Measurements from ENCODE around the gene MAP3K1.

The MAP3K1 gene

DNA sequence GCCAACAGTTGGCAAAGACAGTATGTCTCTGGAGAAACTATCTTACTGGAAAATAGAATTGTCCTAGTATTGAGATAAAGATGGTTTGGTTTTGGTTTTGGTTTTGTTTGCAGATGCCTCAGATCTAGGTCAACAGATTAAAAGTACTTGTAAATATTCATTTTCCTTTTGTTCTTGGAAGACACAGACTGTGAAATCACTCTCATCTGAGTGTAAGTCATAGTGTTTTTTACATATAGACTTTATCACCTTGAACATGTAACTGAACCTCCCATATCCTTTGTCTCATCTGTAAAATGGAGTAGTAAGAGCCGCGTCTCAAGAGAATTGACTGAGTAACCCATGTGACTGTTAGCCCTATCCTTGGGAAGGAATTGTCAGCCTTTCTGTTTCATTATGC is 34.3 kb downstream of the MAP3K1 start:
- no peak for DNase-seq

DNA sequence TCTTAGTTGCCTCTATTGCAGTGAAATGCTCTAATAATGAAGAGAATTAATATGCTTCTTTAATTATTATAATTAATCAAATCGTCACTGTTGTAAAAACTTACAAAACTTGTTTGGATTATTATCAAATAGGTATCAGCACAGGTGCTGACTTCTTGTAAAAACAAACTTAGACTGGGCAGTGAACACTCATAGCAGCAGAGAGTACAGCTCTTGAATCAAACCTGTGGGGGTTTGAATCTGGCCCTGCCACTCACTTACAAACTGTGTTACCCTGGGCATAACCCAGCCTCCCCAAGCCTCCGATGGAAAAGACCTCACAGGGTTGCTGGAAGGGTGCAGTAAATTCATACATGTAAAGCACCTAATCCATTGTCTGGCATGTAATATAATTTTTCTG is 35.1 kb downstream of the MAP3K1 start:
- no peak for DNase-seq

DNA sequence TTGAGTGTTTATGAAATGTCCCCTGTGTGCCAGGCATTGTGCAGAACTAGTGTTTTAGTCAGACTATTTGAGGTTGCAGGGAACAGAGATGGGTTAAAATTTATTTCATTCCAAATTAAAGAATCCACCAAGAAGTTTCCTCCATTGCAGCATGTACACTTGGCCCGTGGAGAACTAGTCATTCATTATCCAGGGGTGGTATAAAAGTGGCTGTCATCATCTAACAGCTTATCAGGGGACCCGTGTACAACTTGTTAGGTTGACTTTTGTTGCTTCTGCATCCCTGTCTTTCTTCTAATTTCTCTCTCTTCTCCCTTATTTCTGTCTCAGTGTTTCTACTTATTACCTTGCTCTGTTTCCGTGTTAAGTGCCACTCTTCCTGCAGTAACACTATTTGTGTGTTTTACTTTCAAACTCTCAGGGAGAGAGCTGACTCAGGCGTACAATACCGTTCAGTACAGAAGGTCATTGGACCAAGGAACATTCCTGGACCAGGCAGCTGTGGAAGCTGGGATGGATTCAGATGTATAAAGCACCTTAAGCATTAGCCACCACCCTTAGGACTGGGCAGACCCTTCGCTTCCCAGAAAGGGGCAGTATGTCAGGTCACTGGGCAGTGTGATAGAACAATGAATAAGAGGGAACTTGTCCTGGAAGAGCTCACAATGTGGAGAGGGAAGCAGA is 36.1 kb downstream of the MAP3K1 start:
- DNase-seq, result no peak

DNA sequence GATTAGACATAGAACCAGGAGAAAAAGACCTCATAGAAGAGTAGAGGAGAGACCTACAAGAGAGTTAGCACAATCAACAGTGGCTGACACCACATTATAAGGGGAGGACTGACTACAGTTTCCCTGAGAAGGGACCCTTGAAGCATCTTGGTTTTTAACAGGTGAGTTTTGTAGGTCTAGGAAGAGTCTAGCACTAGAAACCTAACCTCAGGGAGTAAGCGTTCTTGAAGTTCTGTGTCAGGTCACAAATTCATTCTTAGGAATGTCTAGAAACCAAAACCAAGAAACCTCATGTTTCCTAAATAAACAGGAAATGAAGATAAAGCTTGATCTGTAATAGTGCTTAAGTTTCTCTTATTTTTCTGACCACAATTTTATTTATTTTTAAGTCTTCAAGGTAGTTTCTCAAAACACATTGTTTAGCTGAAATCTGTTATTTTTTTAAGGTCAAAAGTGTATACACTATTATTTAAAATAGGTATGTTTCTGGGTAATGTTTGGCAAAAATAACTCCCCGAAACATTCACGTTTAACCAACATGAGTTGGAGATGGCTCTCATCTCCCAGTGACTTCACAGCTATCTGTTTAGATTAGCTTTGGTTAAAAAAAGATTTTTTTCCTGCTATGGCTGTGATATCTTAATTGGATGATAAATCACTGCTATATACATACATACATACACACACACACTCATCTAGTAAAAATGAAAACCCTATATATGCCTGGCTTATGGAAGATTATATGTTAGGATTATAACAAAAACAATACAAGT is 37.1 kb downstream of the MAP3K1 start:
- no peak for DNase-seq

DNA sequence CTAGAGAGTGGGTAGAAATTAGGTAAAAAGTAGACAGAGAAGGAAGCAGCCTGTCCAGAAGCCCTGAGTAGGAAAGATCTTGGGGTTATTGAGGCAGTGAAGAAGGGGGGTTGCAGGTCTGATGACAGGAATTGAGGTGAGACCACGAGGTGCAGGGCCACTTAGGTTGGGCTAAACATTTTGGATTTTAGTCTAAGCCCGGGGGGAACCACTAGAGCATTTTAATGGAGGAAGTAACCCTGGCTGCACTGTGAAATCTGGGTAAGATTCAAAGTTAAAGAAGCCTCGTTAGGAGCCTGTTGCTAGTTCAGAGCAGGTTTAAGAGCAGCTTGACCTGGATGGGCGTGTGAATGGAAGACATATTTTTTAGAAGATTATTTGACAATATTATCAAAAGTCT is 38.3 kb downstream of the MAP3K1 start:
- DNase-seq, result no peak

DNA sequence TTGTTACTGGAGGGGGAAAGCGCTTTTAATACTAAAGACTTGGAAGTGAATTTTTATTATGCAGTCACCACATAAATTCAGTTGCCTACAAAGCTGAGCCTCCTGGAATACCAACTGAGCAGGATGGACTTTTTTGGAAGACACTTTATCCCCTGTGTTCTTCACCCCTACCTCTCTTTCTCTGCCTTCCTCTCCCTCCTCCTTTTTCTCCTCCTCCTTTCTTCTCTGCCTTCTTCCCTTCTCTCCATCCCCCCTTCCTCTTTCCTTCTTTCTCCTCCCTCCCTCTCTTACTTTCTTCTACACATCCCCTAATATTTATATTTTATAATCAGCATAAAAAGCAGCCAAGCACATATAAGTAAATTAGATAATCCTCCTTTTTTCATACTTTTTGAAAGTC is 39.6 kb downstream of the MAP3K1 start:
- no peak for DNase-seq

DNA sequence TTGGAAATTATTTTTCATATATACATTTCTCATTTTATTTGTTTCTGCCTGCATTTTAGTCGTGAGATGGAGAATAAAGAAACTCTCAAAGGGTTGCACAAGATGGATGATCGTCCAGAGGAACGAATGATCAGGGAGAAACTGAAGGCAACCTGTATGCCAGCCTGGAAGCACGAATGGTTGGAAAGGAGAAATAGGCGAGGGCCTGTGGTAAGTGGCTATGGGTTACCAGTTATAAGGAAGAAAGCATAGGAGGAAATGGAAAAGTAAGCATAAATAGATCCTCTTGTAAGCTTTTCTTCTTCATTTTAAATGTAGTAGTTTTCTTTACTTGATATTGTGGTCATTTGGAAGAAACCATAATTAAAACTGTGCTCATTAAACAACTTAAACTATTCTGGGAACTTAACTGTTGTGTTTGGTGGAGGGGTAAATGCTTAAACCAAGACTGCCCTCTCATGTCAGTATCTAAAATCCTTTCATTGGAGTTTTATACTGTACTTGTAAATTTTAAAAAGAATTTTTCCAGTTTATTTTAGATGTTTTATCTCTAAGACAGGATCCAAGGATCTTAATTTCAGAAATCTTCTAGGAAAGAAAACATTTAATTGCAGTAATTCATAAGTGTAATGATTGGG is 41.3 kb downstream of the MAP3K1 start:
- no peak for DNase-seq

DNA sequence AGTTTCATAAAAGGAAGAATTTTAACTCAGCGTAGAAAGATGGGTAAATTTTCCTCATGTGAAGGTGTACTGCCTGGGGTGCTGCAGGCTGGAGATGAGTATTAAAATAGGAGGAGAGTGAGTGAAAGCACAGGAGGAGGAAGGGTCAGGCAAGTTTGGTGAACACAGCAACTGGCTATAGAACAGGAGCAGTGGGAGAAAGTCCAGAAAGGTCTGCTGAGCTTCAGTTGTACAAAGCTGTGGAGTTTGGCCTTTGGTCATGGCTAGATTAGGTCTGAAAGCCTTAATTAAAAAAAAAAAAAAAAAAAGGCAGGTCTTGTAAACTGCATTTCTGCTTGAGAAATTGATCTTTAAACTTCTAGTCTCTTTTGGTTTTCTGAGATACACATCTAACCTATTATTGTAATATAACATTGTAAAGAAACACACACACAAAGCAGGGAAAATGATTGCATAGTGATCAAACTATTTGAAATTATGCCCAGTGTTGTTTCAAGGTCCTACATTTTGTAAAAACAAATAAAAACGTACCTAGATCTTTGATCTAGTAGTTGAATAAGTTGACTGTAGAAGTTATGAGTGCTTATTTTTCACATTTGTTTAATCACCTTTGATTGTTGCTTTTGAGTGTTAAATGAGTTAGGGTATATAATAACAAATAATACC is 43.6 kb downstream of the MAP3K1 start:
- no peak for DNase-seq

DNA sequence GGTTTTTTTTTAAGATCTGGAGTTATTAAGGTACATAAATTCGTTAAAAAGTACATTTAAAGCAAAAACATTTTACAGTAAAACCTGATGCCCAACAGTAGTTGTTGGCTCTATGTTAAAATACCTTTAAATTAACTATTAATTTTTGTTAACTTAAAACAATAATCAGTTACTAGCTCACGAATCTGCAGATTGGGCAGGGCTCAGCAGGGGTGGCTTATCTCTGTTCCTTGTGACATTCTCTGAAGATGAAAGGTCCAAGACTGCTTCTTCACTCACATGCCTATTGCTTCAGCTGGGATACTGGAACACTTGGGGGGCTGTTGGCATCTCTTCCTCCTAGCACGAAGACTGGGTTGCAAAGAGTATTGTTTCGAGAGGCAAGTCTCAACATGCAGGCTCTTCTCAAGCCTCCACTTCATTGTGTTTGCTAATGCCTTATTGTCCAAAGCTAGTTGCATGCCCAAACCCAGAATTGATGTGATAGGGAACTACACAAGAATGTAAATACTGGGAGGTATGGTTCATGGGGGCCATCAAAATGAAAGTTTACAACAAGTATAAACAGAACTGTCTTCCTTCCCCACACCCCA is 46.6 kb downstream of the MAP3K1 start:
- no peak for DNase-seq

DNA sequence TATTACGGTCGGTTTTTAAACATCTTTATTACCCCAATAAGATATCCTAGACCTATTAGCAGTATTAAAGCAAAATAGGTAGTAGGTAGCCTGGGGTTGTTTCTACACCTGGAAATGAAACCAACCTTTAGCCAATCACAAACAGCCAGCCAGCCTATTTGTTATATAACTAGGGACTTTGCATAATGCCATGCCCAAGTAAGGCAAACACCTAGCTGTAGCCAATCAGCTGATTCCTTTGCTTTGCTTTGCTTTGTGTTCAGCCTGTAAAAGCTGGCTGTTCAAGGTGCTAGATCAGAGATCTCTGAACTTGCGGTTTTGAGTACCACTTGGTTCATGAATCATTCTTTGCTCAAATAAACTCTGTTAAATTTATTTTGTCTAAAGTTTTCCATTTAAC is 47.6 kb downstream of the MAP3K1 start:
- DNase-seq, result no peak

DNA sequence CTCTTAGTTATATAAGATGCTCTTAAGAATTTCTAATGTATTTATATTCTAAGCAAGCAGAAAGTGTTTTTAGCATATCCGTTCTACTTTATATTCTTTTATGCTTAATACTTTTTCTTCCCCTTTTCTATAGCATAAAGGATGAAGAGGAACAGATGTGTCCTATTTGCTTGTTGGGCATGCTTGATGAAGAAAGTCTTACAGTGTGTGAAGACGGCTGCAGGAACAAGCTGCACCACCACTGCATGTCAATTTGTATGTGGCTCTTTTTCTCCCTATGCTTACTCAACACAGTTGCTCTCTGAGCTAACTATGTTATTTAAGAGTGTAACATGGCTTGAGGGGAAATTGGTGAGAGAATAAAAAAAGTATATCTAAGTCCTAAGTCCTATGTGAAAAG is 56.4 kb downstream of the MAP3K1 start:
- DNase-seq, result no peak

DNA sequence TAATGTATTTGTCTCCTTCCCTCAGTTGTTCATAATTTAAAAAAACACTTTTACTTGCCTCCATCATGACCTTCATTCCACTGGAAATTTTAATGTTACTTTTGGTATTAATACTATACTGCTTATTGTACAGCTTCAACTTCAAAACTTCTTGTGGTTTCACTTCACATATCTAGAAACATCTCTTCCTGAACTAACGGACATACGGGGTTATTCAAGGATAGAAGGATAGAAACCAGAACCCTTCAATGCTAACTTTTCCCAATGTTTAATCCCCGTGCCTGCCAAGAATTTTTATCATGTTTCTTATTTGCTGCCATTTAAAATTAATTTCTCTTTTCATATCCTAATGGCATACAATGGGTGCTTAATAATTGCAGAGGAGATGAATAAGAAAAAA is 57.7 kb downstream of the MAP3K1 start:
- DNase-seq, result no peak

DNA sequence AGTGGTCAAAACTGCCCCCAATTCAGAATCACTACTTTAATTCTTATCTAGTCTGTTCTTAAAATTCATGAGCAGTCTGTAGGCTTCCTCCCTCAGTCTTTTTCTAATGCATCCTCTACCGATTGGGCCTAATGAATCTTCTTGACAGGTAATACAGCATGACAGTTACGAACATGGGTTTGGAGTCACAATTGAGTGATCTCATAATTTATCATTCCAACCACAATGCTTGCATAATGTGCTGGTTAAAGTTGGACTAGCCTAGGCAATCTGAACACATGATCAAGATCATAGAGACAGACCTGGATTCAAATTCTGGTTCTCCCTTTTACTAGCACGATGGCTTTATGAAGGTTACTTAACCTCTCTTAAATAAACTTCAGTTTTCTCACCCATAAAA is 61.0 kb downstream of the MAP3K1 start:
- DNase-seq, result no peak

DNA sequence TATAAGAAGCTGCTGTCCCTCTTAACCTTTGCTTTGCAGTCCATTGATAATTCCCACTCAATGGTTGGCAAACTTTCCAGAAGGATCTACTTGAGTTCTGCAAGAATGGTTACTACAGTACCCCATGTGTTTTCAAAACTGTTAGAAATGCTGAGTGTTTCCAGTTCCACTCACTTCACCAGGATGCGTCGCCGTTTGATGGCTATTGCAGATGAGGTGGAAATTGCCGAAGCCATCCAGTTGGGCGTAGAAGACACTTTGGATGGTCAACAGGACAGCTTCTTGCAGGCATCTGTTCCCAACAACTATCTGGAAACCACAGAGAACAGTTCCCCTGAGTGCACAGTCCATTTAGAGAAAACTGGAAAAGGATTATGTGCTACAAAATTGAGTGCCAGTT is 66.2 kb downstream of the MAP3K1 start:
- DNase-seq, result no peak

DNA sequence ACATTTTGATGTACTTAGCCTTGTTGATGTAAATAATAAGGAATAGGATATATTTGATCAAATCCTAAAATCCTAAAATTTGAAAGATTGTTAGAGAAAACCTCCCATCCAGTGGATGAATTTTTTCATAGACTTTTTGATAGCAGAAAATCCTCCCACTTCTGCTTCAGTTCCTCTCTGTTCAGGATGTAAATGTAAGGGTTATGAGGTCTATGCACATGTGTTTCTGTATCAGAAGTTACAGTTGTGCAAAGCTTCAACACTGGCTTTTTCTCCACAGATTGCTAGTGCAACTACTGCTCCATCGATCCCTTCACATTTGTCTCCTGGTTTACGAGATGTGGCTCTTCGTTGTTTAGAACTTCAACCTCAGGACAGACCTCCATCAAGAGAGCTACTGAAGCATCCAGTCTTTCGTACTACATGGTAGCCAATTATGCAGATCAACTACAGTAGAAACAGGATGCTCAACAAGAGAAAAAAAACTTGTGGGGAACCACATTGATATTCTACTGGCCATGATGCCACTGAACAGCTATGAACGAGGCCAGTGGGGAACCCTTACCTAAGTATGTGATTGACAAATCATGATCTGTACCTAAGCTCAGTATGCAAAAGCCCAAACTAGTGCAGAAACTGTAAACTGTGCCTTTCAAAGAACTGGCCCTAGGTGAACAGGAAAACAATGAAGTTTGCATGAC is 78.1 kb downstream of the MAP3K1 start:
- no peak for DNase-seq

DNA sequence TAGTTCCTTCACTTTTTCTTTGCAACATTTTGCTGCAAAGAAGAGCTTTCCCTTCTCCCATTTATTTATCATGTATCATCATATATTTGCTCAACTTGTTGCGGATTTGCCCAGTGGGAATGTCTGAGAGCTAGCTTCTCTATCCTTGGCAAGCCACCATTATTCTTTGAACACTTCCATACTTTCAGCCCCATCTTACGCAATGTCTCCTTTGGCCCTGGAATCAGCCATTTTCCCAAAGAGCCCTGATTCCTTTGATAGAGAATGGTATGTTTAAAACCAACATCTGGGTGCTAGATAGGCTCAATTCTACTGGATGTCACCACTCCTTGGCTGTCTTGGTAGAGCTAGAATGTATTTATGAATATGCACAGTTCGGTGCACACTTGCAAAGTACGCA is 81.4 kb downstream of the MAP3K1 start:
- no peak for DNase-seq

DNA sequence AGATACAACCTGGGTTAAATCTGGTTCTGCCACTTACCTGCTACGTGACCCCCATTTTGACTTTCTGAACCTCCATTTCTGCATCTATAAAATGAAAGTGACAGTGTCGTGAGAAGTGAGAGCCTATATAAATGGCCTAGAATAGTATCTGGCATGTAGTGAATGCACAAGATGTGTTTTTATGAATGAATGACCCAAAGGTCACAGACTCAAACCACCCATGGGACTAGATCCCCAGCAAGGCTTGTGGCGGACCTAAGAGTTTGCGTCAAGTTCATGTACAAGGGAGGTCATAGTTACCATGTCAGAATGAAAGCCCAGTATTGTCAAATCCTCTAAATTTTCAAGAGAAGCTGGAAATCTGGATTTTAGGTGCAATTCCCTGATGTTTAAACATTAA is 82.9 kb downstream of the MAP3K1 start:
- DNase-seq, result no peak

DNA sequence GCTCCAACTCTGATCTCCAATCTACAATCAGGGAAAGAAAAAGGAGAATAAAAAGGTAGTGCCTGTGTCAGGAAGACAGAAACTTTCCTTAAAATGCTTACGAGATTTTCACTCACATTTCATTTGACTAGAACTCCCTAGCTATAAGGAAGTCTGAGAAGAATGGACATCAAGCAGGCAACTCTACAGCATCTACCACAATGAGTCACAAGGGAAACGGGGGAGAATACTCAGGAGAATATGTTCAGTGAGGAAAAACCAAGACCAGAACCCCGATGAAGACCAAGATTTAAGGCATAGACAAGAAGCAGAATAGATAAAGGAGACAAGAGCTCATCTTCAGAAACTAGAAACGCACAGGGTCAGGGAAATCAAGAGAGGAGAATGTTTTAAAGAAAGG is 85.0 kb downstream of the MAP3K1 start:
- no peak for DNase-seq

DNA sequence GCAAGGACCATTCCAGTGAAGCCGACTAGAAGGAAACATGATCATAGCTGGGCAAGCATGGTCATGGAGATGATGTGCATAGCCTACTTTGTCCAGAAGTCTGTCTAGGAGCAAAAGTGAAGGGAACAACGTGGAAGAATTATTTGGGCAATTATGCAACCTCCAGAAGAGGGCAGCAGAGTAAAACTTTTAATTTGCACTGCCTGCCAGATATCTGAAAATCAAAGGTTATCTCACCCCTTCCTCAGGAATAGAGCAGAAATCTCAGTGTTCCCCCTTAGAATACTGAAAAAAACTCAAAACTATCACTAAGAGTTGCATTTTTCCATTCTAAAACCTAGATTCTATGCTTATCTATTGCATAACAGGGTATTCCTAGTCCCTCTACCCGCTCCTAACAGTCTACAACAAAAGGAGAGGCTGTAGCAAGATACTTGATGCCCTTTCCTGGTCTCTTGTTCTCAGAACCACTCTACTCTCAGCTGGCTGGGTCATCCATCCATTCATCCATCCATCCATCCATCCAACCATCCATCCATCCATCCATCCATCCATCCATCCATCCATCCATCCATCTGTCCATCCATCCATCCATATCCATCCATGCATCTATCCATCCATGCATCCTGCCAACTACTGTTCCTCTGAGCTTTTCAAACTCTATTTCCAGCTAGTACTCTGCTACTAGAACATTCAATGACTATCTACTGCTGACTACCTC is 85.7 kb downstream of the MAP3K1 start:
- peak in 4 of 14 donors; percentile 5 to 14 (median 11) for DNase-seq

DNA sequence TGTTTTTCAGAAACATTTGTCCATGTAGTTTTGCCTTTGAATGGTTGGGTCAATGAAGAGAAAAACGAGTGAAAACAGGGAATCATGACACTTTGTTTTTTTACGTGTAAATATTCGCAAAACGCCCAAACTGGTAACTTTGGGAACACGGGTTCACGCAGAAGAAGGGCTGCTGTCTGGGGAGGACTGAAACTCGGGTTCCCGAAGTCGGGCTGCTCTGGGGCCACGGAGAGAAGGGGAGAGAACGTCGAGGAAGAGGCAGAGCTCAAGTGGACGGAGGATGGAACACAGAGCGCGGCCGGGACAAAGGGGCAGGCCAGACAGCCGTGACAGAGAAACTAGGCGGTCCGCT is 93.6 kb downstream of the MAP3K1 start:
- no peak for DNase-seq
